ENCODE results near the gene TRABD.
A peak's percentile ranks its signal among the peaks of the same experiment; 100 is the strongest.
"Not testable (repeated sequence)": the region's sequence is repeated elsewhere in the genome, so short reads cannot be mapped to it uniquely, and the experiment has no call there.

Gene TRABD

DNA sequence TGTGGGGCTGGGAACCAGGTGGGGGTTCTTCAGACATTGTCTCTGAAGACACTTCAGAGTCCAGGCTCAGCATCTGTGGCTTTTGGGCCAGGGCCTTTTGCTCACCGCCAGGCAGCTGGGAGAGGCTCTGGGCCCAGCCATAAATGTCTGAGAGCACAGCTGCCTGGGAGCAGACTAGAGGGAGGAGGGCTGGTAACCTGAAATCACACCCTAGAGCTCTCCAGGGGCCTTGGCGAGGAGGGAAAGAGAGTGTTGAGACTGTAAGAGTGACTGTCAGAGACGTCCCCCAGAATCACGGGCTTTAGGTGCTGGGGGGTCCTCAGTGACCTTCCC is 4.1 kb downstream of the TRABD start:
- DNase-seq, result no peak

- DNase-seq, result peak; percentile 30
Observed at GRCh38 chr22:50190182-50190940, 4.6 kb downstream of the TRABD start.

DNA sequence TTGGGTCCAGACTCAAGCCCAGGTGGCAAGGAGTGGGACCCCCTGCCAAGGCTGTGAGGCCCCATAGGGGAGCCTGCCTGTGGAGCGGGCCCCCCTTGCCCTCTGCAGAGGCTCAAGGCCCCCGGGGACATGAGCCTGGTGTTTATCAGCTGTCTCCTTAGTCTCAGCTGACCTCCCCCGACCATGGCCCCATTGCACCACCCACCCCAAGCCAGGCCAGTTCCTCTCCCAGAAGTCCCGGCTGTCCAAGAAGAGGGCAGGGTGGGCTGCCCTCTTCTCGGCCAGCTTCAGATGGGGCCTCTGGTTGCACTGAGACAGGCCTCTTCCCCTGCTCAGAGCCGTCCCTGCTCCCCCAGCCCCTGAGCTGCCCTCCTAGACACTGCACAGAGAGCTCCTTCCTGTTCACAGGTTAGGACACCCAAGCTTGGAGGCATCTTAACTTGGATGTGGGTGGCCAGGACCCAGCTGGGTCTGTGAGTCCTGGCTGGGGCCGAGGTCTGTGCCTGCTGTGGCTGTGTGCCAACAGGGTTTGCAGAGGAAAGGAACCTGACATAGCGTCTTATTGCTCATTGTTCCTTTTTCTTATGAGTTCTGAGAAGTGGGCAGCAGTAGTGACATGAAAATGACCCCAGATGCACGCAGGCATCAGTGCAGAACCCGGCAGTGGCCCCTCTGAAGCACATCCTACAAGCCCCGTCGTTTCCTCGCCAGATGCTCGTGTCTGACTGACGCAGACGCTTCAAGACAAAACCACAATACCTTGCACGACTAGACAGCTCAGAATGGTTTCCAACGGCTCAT is 5.4 kb downstream of the TRABD start:
- DNase-seq, result no peak

DNA sequence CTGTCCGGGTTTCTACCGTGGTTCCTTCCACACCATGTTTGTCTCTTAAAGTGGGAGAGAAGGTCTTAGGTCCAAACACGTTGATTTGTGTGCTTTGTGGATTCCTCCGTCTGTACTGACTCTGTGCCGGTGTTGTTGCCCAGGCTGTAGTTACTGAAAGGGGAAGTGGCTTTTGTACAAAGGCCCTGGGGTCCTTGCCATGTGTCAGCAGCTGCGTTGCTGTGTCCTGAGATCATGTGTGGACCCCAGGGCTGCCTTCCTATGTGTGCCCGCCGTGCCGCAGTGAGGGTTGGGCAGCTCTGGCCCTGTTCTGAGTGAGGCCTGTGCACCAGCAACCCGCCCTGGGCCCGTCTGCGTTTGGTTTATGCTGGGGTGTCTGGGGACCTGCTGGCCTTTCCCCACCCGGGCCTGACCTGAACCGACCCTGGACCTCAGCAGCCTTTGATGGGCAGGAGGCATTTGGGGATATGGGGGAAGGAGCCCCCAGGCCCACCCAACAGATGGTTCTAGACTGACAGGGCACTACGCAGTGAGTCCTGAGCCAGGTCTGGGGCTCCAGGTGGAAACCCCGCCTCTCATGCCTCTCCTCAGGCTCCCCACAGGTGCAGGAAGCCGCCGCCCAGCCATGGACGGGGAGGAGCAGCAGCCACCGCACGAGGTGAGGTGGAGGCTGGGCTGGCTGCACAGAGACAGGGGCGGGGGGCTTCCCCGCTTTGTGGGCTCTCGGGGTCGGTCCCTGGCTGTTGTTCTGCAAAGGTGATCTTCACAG is 6.9 kb downstream of the TRABD start:
- DNase-seq, result no peak

DNA sequence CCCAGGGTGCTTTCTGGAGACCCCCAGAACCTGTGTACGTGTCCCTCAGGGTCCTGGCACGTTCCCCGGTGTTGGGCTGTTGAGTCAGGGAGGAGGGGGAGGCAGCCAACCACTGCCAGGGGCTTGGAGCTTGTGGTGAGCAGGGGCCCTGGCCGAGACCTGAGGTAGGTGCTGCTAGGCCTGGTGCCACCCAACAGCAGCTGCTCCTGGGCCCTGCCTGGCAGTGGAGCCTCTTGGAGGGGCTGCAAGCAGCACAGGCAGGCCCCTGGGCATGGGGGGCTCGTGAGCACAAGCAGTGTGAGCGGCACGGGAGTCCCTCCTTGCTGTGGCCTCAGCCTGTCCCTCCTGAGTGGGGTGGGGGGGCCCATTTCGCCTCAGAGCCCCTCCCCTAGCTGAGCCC is 7.9 kb downstream of the TRABD start:
- DNase-seq, result no peak

DNA sequence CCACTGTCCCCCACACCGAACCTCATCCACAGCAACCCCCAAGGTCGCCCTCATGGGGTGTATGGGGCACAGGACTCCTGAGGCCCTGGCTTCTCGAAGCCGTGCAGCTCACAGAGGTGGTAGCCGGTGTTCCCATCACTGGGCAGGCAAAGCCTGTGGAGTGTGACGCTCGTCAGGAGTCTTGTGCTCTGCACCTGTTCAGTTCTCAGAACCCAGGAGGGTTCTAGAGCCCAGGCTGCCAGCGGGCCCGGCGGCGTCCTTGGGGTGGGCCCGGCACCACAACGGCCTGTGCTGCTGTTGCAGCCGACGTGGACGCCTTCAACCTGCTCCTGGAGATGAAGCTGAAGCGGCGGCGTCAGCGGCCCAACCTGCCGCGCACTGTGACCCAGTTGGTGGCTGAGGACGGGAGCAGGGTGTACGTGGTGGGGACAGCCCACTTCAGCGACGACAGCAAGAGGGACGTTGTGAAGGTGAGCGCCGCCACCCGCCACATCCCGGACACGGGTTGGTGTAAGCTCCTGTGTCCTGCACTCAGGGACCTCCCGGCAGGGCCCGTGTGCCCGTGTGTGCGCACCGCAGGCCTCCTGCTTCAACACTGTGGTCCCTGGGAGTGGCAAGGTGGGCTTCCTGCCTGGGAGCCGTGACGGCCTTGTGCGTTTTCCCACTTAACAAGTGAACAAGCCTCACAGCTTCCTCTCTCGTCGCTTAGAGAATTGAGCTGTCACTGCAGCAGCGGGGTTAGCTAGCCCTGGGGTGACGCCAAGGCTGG is 8.5 kb downstream of the TRABD start:
- DNase-seq, result no peak

- DNase-seq, result no peak
Observed at GRCh38 chr22:50196256-50196655, 10.5 kb downstream of the TRABD start.

DNA sequence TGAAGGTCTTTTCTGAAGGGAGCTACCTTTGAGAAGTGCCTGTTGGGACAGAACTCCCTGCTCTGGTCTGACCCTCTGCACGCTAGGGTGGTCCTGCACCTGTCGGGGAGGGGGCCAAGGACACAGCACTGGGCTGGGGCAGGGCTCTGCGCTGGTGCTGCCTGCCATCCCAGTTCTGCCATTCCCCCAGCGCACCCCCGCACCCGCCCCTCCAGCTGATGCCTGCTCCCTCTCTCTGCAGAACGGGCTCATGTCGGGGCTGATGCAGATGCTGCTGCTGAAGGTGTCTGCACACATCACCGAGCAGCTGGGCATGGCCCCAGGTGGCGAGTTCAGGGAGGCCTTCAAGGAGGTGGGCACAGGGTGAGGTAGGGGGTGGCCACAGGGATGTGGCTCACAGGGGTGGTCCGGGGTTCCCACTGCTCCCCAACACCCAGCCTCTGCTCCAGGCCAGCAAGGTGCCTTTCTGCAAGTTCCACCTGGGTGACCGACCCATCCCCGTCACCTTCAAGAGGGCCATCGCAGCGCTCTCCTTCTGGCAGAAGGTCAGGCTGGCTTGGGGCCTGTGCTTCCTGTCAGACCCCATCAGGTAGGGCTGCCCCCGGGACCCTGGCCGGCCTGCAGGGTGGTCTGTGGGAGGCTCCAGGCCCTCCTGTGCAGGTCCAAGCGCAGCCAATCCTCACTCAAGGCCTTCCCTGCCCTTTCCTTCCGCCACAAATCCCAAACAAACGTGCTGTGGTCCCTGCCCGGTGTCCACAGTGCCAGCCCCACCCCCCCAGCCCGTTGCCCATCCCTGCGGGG is 11.5 kb downstream of the TRABD start:
- no peak for DNase-seq

- DNase-seq, result no peak
Observed at GRCh38 chr22:50197856-50198623, 12.3 kb downstream of the TRABD start.

DNA sequence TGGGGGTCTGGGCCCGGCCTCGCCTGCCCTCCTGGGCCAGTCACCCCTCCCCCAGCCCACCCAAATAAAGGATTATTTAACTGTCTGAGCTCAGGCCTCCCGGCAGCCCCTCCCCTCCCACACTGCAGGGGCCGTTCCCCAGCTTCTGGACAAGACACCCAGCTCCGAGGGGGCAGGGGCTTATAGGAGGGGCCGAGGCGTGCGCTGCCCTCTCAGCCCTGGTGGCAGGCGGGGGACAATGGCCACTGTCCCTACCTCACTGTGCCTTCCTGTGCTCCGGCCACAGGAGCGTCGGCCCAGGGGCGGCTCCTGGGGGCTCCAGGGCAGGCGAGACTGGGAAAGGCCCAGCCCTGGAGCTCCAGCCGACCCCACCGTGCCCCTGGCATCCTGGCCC is 12.9 kb downstream of the TRABD start:
- no peak for DNase-seq

DNA sequence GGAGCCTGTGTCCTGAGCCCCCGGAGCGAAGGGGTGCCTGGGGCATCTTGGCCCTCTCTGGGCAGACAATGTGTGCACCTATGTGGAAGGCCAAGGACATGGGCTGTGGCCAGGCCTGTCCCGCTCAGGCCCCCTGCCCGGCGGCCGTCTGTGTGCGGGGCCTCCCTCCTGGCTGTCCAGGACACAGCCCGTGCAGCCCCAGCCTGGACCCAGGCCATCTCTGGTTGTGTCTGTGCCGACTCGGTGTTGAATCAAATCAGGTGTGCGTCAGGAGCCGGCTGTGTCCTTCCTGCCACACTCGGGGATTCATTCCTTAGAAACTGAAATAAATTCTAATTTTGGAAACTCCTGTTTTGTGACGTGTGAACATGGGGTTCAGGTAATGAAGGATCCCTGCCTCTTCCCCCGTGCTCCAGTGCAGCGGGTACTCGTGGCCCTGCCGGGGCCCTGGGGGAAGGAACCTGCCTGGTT is 13.6 kb downstream of the TRABD start:
- no peak for DNase-seq

- peak; percentile 3 for DNase-seq
Observed at GRCh38 chr22:50199829-50200460, 14.2 kb downstream of the TRABD start.

DNA sequence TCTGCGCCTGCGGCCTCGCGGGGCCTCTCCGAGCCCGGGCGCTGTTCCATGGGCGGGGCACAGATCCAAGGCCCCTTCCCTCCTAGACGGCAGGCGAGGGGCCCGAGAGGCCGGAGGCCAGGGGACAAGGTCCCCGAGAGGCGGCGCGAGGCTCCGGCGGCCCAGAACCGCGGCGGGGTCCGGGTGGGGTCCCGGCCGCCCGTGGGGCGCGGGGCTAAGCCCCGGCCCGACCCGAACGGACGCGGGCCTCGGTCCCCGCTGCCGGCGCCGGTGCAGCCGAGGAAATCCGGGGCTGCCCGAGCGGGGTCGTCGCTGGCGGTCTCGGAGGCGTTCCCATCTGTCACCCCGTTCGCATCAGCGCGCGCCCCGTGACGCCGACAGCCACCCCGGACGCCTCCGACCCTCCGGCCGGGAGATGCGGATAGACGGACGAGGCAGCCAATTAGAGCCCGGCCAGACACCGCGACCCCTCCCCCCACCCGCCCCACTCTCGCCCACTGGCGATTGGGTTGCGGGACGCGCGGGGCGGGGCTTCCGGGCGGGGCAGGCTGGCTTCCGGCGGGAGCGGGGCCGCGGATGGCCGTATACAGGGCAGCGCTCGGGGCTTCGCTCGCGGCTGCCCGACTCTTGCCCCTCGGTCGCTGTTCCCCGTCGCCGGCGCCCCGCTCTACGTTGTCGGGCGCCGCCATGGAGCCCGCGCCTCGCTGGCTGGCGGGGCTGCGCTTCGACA is 14.9 kb downstream of the TRABD start, which contains the start of gene SELENOO:
SELENOO (plus strand) TSS at position 551 of the 730 bp plus-strand sequence; CDS start at position 577, 26 bp downstream.
- peak; percentile 59 for DNase-seq

DNA sequence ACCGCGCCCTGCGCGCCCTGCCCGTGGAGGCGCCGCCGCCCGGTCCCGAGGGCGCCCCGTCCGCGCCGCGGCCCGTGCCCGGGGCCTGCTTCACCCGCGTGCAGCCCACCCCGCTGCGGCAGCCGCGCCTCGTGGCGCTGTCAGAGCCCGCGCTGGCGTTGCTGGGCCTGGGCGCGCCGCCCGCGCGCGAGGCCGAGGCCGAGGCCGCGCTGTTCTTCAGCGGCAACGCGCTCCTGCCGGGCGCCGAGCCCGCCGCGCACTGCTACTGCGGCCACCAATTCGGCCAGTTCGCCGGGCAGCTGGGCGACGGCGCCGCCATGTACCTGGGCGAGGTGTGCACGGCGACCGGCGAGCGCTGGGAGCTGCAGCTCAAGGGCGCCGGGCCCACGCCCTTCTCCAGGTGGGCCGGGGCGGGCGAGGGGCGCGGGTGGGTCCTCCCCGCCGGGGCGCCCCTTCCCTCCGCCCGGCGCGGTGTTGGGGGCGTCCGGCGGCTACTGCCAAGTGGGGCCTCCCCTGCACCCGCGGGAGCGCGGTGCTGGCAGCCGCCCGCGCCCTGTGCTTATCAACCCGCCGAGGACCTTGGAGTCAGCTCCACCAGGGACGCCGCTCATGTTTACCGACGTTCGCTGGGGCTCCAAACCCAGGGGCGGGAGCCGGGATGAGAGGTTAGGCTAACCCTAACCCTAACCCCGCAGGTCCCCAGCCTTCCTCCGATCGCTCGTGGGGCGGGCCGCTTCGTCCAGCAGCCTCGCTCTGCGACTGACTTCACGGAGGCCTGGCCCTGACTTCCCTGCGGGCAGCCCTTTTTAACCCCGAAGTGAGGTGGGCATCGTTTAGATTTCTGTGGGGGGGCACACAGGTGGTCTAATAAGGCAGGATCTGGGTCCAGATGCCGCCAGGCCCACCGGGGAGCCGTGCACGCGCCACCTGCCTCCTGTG is 15.7 kb downstream of the TRABD start:
- DNase-seq, result no peak

GRCh38 chr22:50202130-50202666 is 16.5 kb downstream of the TRABD start:
- no peak for DNase-seq

DNA sequence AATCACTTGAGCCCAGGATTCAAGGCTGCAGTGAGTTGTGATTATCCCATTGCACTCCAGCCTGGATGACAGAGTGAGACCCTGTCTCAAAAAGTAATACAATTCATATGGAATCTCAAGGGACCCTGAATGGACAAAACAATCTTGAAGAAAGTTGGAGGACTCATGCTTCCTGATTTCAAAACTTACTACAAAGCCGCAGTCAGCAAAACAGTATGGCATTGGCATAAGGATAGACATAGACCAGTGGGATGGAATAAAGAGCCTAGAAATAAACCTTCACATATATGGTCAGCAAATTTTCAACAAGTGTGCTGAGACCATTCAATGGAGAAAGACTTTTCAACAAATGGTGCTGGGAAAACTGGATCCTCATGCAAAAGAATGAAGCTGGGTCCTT is 17.6 kb downstream of the TRABD start:
- no peak for DNase-seq

DNA sequence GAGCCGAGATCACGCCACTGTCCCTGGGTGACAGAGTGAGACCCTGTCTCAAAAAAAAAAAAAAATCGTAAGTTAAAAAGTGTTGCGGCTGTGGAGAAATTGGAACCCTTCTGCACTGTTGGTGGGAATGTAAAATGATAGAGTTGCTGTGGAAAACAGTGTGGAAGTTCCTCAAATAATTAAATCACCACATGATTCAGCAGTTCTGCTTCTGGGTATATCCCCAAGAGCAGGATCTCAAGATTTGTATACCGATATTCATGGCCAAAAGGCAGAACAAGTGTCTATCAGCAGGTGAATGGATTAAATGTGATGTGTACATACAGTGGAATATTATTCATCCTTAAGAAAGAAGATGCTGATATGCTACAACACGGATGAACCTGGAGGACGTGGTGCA is 18.9 kb downstream of the TRABD start:
- no peak for DNase-seq

- DNase-seq, result not testable (repeated sequence)
Observed at GRCh38 chr22:50204998-50205397, 19.3 kb downstream of the TRABD start.
